Upper lobe of right lung (tissue), 1 donor: ENCODE data around the gene WNT7A. TPM values are rescaled to one million over a fixed set of nuclear protein-coding genes. Genes with fewer than 3 reads are reported as not detected.
A peak's percentile ranks its signal among the peaks of the same experiment; 100 is the strongest.

ENCODE experiments used
- ATAC-seq: fragments of 200-7000 bp; cut with Tn5 transposase; one replicate; pipeline ENCODE4 v1.9.1; 2020; ENCODE audit warnings: mild to moderate bottlenecking, moderate library complexity
- DNase-seq: peaks from one replicate; pipeline ENCODE4 v3.0.0-alpha.2; 2020
- H3K27ac ChIP-seq: fragments of 200-600 bp; one replicate; pipeline ENCODE4 v1.8.0; 2022
- H3K27me3 ChIP-seq: fragments of 200-600 bp; one replicate; pipeline ENCODE4 v1.8.0; 2022; ENCODE audit warnings: mild to moderate bottlenecking
- H3K36me3 ChIP-seq: fragments of 200-600 bp; one replicate; pipeline ENCODE4 v1.8.0; 2022
- H3K4me1 ChIP-seq: fragments of 200-600 bp; one replicate; pipeline ENCODE4 v1.8.0; 2022
- H3K4me3 ChIP-seq: fragments of 200-600 bp; one replicate; pipeline ENCODE4 v1.8.0; 2022; ENCODE audit warnings: mild to moderate bottlenecking
- H3K9me3 ChIP-seq: fragments of 200-600 bp; one replicate; pipeline ENCODE4 v1.8.0; 2022
- intact Hi-C: fragments of 100-400 bp; cut with DNase I; formaldehyde crosslinking; loops from one replicate; pipeline ENCODE4 v1.11.0; 2022
- total RNA-seq: library from RNA; stranded (reverse); fragmentation: NEBNext Ultra II Directional; extraction: Animal tissue kit (Norgen Biotek cat#: 25700); gene quantifications from one replicate; pipeline ENCODE4 v1.2.1, GENCODE V29; 2021
- TF ChIP-seq, protein P1 (sequence below): fragments of 200-600 bp; IDR thresholded peaks from one replicate; pipeline ENCODE4 v1.8.0; 2022; ENCODE audit warnings: antibody characterized with exemption
- donor health status: DM: no; HTN: yes; CAD: no; lungs with severe emphysema.

Gene WNT7A
- total RNA-seq, 1 donor from 2014 or later = 6.6 TPM

GRCh38 chr3:13832130-13832529, 47.7 kb downstream of the WNT7A start:
- TF ChIP-seq, protein P1, sequence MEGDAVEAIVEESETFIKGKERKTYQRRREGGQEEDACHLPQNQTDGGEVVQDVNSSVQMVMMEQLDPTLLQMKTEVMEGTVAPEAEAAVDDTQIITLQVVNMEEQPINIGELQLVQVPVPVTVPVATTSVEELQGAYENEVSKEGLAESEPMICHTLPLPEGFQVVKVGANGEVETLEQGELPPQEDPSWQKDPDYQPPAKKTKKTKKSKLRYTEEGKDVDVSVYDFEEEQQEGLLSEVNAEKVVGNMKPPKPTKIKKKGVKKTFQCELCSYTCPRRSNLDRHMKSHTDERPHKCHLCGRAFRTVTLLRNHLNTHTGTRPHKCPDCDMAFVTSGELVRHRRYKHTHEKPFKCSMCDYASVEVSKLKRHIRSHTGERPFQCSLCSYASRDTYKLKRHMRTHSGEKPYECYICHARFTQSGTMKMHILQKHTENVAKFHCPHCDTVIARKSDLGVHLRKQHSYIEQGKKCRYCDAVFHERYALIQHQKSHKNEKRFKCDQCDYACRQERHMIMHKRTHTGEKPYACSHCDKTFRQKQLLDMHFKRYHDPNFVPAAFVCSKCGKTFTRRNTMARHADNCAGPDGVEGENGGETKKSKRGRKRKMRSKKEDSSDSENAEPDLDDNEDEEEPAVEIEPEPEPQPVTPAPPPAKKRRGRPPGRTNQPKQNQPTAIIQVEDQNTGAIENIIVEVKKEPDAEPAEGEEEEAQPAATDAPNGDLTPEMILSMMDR = no peak
- Histone ChIP-seq H3K4me1 (no peaks in the 10 kb centered on the region), H3K27ac (no peak overlapping the region), H3K9me3 (no peaks in the 10 kb centered on the region), H3K36me3 (no peaks in the 10 kb centered on the region), H3K27me3 (no peaks in the 10 kb centered on the region), H3K4me3 (no peak overlapping the region)
- intact Hi-C loops = no loop called here
- no peak for DNase-seq
- ATAC-seq = no peak

- Histone ChIP-seq H3K9me3 (no peaks in the 10 kb centered on the region), H3K4me1 (no peaks in the 10 kb centered on the region), H3K27ac (no peak overlapping the region), H3K4me3 (no peak overlapping the region), H3K27me3 (no peaks in the 10 kb centered on the region), H3K36me3 (no peaks in the 10 kb centered on the region)
- TF ChIP-seq, protein P1 = no peak
- DNase-seq = no peak
- intact Hi-C loops = no loop called here
- ATAC-seq = no peak
Measured at GRCh38 chr3:13831386-13831996, 48.4 kb downstream of the WNT7A start.

- no peaks in the 10 kb centered on the region for H3K4me1 ChIP-seq
- TF ChIP-seq, protein P1 = no peak
- H3K4me3 ChIP-seq = no peak overlapping the region
- intact Hi-C loops = no loop called here
- no peak for DNase-seq
- H3K27ac ChIP-seq = no peak overlapping the region
- H3K27me3 ChIP-seq = no peaks in the 10 kb centered on the region
- ATAC-seq = no peak
- H3K9me3 ChIP-seq = no peaks in the 10 kb centered on the region
- H3K36me3 ChIP-seq = no peaks in the 10 kb centered on the region
Measured at GRCh38 chr3:13829311-13829710, 50.6 kb downstream of the WNT7A start.

GRCh38 chr3:13828501-13829265, 51.2 kb downstream of the WNT7A start:
- DNase-seq (no peak), ATAC-seq (no peak)
- no peak overlapping the region for H3K4me3 ChIP-seq
- H3K4me1 ChIP-seq = no peaks in the 10 kb centered on the region
- no peaks in the 10 kb centered on the region for H3K27me3 ChIP-seq
- no peak overlapping the region for H3K27ac ChIP-seq
- TF ChIP-seq, protein P1 = no peak
- intact Hi-C loops = no loop called here
- H3K36me3 ChIP-seq = no peaks in the 10 kb centered on the region
- H3K9me3 ChIP-seq = no peaks in the 10 kb centered on the region

DNA sequence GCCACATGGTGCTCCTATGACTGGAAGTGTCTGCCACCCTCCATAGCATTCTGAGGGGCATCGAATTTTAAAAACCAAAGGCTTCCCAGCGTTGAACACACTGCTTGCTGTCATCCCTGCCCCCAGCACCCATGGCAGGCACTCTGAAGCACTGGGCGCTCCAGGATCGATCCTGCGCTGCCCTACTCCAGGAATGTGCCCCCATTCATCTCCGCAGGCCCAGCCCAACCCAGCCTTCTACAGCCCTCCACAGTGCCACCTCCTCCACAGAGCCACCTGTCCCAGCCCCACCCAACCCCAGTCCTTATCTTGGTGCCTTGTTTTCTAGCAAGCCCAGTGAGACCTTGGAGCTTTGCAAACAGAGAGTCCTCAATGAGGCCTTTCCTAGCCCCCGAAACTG, 52.2 kb downstream of the WNT7A start:
- TF ChIP-seq, protein P1 = no peak
- Histone ChIP-seq H3K27ac (no peak overlapping the region), H3K9me3 (no peaks in the 10 kb centered on the region), H3K4me3 (no peak overlapping the region), H3K4me1 (no peaks in the 10 kb centered on the region), H3K36me3 (no peaks in the 10 kb centered on the region), H3K27me3 (no peaks in the 10 kb centered on the region)
- intact Hi-C loops = no loop called here
- no peak for DNase-seq
- ATAC-seq = peak; percentile 6
